Activated naive CD8-positive, alpha-beta T cell (primary cell): Measurements from ENCODE around the gene CCDC30.

Source experiments
- H3K27ac Mint-ChIP-seq: one replicate; pipeline ENCODE4 v1.8.0; 2021; ENCODE audit warnings: mixed read lengths
- H3K27me3 Mint-ChIP-seq: one replicate; pipeline ENCODE4 v1.8.0; 2021; ENCODE audit warnings: mixed read lengths
- H3K36me3 Mint-ChIP-seq: one replicate; pipeline ENCODE4 v1.8.0; 2021; ENCODE audit warnings: mixed read lengths
- H3K4me1 Mint-ChIP-seq: one replicate; pipeline ENCODE4 v1.8.0; 2021; ENCODE audit warnings: low read depth, mixed read lengths
- H3K4me3 Mint-ChIP-seq: one replicate; pipeline ENCODE4 v1.8.0; 2021; ENCODE audit warnings: mild to moderate bottlenecking, mixed read lengths
- H3K9me3 Mint-ChIP-seq: one replicate; pipeline ENCODE4 v1.8.0; 2021; ENCODE audit warnings: low read depth, mixed read lengths

CCDC30 gene

DNA sequence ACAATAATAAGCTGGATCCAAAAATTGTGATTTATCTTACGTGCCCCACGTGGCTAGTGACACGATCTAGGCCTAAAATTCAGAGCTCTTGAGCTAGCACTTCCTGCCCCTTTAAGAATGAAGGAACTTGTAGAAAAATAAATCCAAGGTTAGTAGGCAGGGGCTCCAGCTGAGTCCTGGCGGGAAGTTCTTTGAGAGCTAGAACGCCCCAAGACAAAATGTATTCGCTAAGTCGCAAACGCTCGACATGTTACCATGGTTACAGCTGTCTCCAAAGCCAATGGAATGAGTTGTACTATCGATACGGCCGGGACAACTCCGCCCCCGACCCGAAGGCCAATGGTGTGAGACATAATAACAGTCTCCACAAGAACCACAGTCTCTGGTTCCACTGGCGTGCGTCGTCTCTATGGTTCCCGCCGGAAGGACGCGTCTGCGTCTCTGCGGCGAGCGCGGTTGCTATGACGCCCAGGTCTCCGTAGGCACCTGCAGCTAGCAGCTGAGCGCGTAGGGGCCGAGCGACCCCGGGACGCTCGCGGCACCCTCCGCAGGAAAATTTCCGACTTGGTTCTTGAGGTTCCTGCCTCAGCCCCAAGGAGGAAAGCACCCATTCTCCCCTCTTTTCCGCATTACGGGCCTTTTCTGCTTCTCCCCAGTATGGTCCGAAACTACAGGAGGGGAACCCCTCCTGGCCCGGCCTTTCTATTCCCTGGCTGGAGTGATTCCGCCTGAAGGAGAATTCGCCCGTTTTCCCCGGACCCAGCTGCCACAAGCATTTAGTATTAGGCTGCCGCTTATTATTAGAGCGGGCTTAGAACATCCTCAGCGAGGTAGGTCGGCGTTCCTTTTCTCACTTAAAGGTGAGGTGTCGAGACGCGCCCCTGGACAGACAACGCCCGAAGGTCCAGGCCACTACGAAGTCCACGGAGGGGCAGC is at the start of gene CCDC30:
TSS of gene CCDC30 (plus strand) at position 459 of the 936 bp plus-strand sequence. CDS start 17,266 bp downstream, outside the sequence.
- peaks cover 10% of the 10 kb centered on the region for H3K36me3 Mint-ChIP-seq
- H3K4me1 Mint-ChIP-seq, result peaks cover 49% of the 10 kb centered on the region
- no peaks in the 10 kb centered on the region for H3K27me3 Mint-ChIP-seq
- H3K4me3 Mint-ChIP-seq, result peak within 1 kb of the TSS; percentile 91
- H3K27ac Mint-ChIP-seq, result peak within 1 kb of the TSS; percentile 87
- no peaks in the 10 kb centered on the region for H3K9me3 Mint-ChIP-seq

DNA sequence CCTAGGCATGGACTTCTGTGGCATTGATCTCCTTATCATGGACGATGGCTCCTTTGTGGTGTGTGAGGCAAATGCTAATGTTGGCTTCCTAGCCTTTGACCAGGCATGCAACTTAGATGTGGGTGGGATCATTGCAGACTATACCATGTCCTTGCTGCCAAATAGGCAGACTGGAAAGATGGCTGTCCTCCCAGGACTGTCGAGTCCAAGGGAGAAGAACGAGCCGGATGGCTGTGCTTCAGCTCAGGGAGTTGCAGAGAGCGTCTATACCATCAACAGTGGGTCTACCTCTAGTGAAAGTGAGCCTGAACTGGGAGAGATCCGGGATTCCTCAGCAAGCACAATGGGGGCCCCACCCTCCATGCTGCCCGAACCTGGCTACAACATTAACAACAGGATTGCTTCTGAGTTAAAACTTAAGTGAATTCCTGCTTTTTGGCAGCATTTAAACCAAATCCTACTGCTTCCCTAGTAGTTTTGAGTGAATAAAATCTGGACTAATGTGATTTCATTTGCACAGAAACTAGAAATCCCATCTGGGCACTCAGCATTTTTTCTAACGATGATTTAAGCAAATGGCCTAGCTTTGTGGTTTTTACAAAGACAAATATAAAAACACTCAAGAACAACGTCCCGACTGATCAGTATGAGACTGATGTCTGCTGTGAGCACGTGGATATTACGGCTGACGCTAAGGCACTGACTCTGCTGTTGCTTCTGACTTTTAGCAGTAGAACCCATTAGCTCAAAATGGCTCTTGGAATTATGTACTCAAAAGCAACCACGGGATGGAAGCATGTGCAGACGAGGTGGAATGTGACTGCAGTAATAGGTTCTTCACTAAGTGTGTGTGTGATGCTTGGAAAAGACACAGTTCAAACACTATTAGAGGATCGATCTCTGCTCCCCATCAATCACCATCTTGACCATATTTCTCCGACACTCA is 48.3 kb upstream of the CCDC30 start:
- H3K27ac Mint-ChIP-seq, result no peak overlapping the region
- H3K27me3 Mint-ChIP-seq, result no peaks in the 10 kb centered on the region
- H3K4me3 Mint-ChIP-seq, result no peak overlapping the region
- H3K36me3 Mint-ChIP-seq, result no peaks in the 10 kb centered on the region
- no peaks in the 10 kb centered on the region for H3K4me1 Mint-ChIP-seq
- no peaks in the 10 kb centered on the region for H3K9me3 Mint-ChIP-seq

DNA sequence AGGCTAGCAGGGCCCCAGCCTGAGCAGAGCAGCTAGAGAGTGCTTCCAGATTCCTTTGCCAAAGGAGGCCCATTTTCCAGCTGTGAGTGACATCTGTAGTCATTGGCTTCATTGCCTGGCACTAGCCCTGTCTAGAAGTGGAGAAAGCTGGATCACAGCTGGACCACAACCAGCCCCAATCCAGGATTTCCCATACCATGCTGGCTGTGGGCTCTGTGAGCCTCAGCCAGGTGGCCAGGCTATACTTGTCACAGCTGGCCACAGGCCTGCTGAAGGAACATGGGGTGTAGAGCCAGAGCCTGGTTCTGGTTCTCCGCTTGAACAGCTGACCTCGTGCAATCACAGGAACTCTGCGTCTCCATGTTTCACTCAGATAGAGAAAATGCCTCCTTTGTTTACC is 45.9 kb upstream of the CCDC30 start:
- Mint-ChIP-seq H3K4me3 (no peak overlapping the region), H3K36me3 (no peaks in the 10 kb centered on the region), H3K27me3 (no peaks in the 10 kb centered on the region), H3K9me3 (no peaks in the 10 kb centered on the region), H3K27ac (no peak overlapping the region), H3K4me1 (no peaks in the 10 kb centered on the region)

DNA sequence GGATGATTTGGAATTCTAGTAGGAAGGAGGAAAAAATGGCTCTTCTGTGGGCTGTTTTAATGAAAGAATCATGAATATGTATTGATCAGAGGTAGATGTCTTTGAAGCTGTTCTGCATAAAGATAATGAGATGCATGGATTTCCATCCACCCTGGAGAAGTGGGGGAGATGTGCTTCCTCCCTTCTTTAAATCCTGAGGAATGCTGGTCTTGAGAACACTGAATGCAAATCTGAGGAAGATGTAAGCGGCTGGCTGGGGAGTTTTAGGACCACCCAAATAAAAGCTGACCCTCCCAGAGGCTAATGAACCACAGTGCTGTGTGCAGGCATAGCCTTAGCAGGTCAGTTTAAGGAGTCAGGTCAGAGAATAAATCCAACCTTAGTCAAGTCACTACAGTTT is 44.6 kb upstream of the CCDC30 start:
- Mint-ChIP-seq H3K27ac (no peak overlapping the region), H3K9me3 (no peaks in the 10 kb centered on the region), H3K36me3 (no peaks in the 10 kb centered on the region), H3K4me3 (no peak overlapping the region), H3K27me3 (no peaks in the 10 kb centered on the region), H3K4me1 (no peaks in the 10 kb centered on the region)

DNA sequence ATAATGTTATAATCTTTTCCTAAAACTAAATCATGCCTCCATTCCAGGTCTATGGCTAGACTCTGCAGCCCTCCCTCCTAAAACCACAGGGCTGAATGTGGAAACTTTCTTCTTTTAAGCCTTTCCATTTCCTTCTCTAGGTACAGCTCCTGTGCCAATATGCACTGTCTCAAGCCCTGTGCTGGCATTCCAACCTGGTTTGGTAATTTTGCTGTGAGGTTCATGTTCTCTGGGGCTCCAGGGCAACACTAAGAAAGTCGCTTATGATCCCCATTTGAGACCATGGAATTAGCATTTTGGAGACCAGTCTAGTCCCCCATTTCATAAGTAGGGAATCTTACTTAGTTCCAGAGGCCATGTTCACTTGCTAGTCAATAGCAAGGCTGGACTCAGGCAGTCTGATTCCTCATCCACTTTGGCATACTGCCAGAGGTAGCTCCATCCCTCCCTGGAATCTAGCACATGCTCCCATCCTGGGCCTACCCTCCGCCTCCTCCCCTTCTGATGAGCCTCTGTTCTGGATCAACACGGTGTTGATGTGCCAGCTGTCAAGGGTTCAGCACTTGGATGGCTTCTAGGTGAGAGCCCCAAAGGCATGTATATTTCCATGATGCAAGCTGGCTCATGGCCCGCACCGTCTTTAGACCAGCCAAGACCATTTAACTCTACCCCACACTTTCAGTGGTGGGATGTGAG is 43.8 kb upstream of the CCDC30 start:
- Mint-ChIP-seq H3K27me3 (no peaks in the 10 kb centered on the region), H3K27ac (no peak overlapping the region), H3K36me3 (no peaks in the 10 kb centered on the region), H3K4me1 (no peaks in the 10 kb centered on the region), H3K9me3 (no peaks in the 10 kb centered on the region), H3K4me3 (no peak overlapping the region)

DNA sequence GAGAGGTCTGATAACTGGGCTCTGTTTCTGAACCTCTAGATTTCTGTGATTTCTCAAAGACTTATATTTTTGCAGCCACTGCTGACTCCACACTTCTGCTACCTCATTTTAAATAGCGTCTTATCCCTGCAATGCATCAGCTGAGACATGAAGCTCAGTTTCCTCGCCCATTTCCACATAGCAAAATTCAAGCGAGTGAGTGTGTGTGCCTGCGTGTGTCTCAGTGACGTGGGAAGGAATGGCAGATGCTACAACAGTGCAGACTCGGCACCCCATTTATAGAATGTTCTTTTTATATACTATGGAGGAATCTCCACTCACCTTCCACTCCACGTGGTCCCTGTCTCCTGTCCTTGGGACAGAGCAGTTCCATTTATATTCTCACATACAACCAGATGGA is 43.0 kb upstream of the CCDC30 start:
- no peaks in the 10 kb centered on the region for H3K4me1 Mint-ChIP-seq
- H3K27ac Mint-ChIP-seq, result no peak overlapping the region
- H3K9me3 Mint-ChIP-seq, result no peaks in the 10 kb centered on the region
- no peaks in the 10 kb centered on the region for H3K36me3 Mint-ChIP-seq
- H3K4me3 Mint-ChIP-seq, result no peak overlapping the region
- no peaks in the 10 kb centered on the region for H3K27me3 Mint-ChIP-seq

DNA sequence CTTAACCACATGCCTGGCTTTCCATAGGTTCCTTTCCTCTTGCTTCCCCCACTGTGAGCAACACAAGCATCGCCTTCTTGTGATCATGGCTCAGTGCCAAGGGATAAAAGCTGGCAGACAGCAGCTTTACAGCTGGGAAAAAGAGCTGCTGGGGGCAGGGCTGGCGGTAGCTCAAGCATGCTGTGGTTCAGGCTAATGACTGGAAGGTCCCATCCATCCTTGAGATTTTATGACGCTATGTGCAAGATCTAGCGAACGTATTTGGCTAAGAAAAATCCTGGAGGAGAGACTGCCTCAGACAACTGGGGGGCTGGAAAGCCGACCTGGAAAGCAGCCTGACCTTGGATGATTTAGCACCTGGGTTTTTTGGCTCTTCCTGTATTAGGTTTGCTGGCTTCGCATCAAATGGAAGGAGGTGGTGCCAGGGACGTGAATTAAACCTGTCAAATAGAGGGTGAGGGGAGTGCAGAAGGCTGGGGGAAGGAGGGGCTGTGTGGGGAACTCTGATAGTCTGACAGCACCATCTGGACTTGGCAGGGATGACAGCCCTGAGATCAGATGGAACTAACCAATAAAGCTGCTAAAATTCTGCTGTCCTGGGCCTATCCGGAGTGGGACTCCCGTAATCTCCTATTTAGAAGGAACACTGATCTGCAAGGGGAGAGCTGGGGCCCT is 42.0 kb upstream of the CCDC30 start:
- H3K27ac Mint-ChIP-seq, result no peak overlapping the region
- H3K27me3 Mint-ChIP-seq, result no peaks in the 10 kb centered on the region

DNA sequence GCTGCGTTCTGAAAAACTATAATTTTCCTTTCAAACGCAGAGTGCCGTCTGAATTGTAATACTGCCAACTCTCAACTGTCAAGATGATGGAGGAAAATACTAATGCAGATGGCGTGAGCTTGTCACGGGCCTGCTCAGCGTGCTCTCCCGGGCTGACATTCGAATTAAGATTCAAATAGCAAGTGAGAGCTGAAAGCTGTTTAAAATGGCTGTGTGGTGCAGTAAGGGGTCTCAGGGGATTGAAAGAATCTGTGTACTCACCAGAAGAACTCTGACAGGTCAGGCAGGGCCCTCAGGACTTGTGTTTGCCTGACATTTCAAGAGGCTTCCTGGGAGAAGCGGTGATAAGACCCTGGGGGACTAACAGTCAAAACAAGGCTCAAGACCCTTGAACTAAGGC is 40.3 kb upstream of the CCDC30 start:
- Mint-ChIP-seq H3K4me3 (no peak overlapping the region), H3K36me3 (no peaks in the 10 kb centered on the region), H3K27me3 (no peaks in the 10 kb centered on the region), H3K4me1 (no peaks in the 10 kb centered on the region), H3K27ac (no peak overlapping the region), H3K9me3 (no peaks in the 10 kb centered on the region)

More for the DNA sequence above, 42.0 kb upstream of the CCDC30 start:
- H3K4me3 Mint-ChIP-seq, result no peak overlapping the region
- H3K4me1 Mint-ChIP-seq, result no peaks in the 10 kb centered on the region
- no peaks in the 10 kb centered on the region for H3K36me3 Mint-ChIP-seq
- H3K9me3 Mint-ChIP-seq, result no peaks in the 10 kb centered on the region

DNA sequence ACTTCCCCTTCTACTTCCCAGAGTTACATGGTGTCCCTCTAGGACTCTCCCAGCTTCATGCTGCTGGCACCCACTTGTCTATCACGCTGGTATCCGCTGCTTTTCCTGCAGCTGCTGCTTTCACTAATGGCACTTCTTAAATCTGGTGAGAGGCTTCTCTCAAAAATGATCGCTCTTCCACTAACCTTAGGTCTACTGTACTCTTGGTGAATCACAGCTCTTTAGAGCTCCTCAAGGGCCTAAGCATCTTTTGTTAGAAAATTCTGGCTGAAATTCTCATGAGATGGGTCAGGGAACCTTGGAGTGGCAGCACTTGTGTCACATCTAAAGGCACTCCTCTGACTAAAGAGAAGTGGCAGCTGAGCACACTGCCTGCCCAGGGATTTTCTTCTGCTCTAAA is 39.4 kb upstream of the CCDC30 start:
- Mint-ChIP-seq H3K9me3 (no peaks in the 10 kb centered on the region), H3K4me1 (no peaks in the 10 kb centered on the region), H3K27me3 (no peaks in the 10 kb centered on the region), H3K36me3 (no peaks in the 10 kb centered on the region), H3K27ac (no peak overlapping the region), H3K4me3 (no peak overlapping the region)

DNA sequence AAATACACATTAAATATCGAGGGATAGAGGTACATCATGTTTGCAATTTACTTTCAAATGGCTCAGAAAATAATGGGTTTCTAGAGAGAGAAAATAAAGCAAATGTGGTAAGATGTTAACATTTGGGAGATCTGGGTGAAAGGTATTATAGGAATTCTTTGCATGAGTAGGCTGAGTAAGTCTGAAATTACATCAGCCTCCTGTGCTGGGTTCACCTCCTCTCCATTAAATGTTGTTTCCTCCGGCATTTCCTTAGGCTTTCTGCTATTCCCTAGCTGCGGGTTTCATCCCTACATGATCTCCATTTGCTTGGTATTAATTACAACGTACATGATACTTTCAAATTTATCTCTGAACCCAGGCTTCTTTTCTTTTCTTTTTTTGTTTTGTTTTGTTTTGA is 38.9 kb upstream of the CCDC30 start:
- Mint-ChIP-seq H3K27ac (no peak overlapping the region), H3K36me3 (no peaks in the 10 kb centered on the region)

DNA sequence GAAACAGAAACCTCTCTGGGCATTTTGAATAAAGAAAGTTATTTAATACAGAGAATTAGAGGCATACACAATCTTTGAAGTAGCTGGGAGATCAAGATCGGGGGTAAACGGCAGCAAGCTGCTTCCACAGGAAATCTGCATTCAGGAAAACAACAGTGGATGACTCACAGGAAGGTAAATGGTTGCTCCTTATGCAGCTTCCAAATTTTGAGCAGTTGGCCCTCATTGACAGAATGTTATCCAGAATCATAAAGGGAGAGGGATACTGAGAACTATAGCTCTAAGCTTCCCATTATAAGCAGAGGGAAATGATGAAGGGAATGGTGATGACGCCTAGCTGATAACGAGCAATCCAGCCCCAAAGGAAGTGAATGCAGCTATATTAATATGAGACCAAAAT is 35.8 kb upstream of the CCDC30 start:
- H3K36me3 Mint-ChIP-seq, result no peaks in the 10 kb centered on the region
- no peaks in the 10 kb centered on the region for H3K4me1 Mint-ChIP-seq
- no peaks in the 10 kb centered on the region for H3K9me3 Mint-ChIP-seq
- H3K27me3 Mint-ChIP-seq, result no peaks in the 10 kb centered on the region
- no peak overlapping the region for H3K4me3 Mint-ChIP-seq
- H3K27ac Mint-ChIP-seq, result no peak overlapping the region

More for the DNA sequence above, 38.9 kb upstream of the CCDC30 start:
- Mint-ChIP-seq H3K4me1 (no peaks in the 10 kb centered on the region), H3K4me3 (no peak overlapping the region), H3K27me3 (no peaks in the 10 kb centered on the region), H3K9me3 (no peaks in the 10 kb centered on the region)

DNA sequence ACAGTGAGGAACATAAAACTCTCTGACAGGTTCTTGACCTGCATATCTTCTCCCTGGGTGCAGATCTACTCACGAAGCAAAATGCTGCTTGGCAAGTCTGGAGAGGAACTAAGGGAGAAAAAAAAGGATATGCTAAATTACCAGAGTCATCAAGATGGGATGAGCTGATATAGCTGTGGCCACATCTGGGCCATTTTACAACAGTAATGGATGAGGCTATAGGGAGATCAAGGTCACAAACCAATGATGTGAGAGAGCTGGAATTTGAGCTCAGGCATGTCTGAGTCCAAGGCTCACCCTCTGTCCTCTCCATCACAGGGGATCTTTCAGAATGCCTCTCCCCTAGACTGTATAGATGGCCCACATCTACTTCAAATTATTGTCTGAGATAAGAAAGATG is 33.5 kb upstream of the CCDC30 start:
- Mint-ChIP-seq H3K9me3 (no peaks in the 10 kb centered on the region), H3K27ac (no peak overlapping the region), H3K27me3 (no peaks in the 10 kb centered on the region), H3K36me3 (peaks cover 3% of the 10 kb centered on the region), H3K4me3 (no peak overlapping the region), H3K4me1 (no peaks in the 10 kb centered on the region)

DNA sequence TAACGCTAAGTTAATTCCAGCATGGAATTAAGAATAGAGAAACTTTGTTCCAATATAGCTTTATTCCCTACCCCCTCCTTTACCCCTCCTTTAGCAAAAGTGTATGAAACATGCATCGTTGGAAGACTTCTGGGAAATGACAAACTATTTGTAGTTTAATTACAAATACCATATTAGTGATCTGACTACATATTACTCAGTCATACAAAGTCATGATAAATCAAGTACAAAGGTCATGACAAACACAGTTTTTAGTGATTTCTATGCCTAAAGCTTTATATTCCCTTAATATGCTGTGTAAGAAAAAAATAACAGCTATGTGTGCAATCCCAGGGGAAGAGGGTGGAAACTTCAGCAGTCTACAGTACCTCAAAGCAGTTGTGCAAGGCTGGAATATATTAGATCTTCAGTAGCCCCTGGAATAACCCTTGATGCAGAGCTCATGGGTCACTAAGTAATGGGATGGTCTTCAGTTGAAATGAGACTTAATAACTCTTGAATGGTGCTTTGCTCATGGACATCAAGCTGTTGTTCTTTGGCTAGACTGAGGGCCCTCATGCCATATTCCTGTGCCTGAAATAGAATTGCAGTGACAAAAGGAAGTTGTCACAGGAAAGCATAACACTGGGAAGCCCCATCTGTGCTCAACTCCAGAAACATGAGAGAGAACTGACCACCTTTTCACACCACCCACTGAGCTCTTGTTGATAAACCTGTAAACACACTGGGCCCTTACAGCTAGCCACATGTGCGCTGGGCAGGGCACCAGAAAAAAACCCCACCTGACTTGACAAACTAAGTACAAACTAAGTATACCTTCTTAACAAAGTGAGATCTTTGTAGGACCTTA is 32.6 kb upstream of the CCDC30 start:
- H3K4me1 Mint-ChIP-seq, result no peaks in the 10 kb centered on the region
- H3K36me3 Mint-ChIP-seq, result peaks cover 6% of the 10 kb centered on the region
- no peaks in the 10 kb centered on the region for H3K9me3 Mint-ChIP-seq
- H3K27ac Mint-ChIP-seq, result no peak overlapping the region
- no peaks in the 10 kb centered on the region for H3K27me3 Mint-ChIP-seq
- H3K4me3 Mint-ChIP-seq, result no peak overlapping the region
